GM18502 (cell line): ENCODE data around the gene CRB3.
A peak's percentile ranks its signal among the peaks of the same experiment; 100 is the strongest.
"Not testable (repeated sequence)": the region's sequence is repeated elsewhere in the genome, so short reads cannot be mapped to it uniquely, and the experiment has no call there.

Experiments
- ATAC-seq: cut with Tn5 transposase; IDR thresholded peaks from one replicate; pipeline ENCODE4 v1.9.1; 2021; ENCODE audit warnings: mild to moderate bottlenecking; ENCODE audit not compliant: unreplicated experiment, poor library complexity

Gene CRB3

GRCh38 chr19:6464070-6464873, at the start of gene CRB3:
TSS of gene CRB3 (plus strand) at chr19:6464271. CDS start at chr19:6464702, 431 bp downstream.
- ATAC-seq, result no peak

- no peak for ATAC-seq
Measured at GRCh38 chr19:6414793-6415590, 49.1 kb upstream of the CRB3 start.

DNA sequence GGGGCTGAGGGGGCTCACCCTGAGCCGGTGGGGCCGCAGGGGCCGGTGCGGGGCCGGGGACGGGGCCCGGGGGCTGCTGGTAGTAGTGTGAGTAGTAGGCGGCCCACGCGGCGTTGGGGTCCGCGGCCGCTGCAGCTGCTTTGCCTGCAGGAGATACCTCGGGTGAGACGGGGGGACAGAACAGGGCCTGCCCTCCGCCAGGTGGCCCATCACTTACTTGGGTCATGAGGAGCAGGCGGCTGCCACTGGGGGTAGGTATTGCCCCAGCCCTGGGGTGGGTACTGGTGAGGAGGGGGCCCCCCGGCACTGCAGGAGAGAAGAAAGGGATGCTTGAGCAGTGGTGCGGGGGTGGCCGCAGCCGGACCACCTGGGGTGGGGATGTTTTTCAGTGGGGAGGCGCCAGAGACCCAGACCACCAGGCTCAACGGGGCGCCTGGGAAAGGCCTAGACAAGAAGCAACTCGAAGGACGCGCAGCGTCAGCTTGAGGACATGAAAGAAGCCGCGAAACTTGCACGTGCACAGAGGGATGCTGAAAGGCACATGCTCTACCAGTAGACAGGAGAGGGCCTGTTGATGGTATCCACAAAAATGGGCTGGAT, 48.4 kb upstream of the CRB3 start:
- ATAC-seq, result no peak

- ATAC-seq, result no peak
Measured at GRCh38 chr19:6416658-6417405, 47.2 kb upstream of the CRB3 start.

GRCh38 chr19:6417713-6418561, 46.1 kb upstream of the CRB3 start:
- ATAC-seq, result no peak

DNA sequence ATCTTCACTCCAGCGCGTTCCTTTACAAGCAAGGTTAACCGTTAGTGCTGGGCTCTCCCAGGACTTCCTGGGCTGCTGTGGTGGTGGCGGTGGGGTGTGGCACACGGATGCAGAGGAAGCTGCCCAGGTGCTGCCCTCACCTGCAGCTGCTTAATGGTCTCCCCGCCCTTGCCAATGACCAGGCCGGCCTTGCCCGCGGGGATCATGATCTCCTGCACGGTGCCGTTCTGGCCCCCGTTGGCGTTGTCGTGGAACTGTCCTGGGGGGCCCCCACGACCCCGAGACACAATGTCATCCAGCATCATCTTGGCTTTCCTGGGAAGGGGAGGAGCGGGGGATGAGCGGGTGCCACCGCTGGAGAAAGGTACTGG, 45.5 kb upstream of the CRB3 start:
- ATAC-seq, result no peak

DNA sequence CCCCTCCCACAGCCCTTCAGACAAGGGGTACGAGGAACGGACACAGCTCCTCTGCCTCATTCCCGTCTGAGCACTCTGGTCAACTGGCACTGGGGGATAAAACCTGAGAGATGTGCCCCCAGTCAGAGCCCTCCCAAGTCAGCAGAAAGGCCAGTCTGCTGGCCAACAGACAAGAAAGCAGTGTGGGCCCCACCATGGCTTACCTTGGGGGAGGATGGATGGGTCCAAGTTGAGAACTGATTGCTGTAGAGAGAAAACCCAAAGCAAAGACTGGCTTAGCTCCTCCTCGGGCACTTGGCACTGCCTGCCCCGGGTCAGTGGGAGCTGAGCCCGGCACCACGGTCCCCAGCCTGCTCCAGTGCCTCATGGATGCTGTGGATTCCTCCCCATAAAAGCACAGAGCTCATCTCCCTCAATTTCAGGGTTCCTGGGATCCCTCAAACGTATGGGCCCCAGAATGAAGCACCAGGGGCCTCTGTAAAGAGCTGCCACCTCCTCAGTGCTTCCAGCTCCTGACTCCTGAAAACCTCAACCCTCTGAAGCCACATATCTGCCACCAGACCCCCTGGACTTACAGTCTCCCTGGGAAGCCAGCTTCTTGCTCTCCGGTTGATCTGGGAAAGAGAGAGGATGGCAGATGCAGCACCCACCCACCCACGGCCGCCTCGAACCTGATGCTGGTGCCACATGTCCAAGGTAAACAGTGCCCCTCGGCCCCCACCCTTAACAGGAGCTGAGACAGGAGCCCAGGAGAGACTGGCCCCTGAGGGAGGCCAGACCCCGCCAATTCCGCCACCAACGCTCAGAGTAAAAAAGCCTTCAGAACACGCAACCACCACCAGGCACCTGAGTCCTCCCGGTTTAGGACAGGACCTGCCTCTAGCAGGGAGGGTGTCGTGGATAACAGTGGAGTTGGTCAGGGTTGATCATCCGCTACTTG, 42.7 kb upstream of the CRB3 start:
- ATAC-seq, result no peak

DNA sequence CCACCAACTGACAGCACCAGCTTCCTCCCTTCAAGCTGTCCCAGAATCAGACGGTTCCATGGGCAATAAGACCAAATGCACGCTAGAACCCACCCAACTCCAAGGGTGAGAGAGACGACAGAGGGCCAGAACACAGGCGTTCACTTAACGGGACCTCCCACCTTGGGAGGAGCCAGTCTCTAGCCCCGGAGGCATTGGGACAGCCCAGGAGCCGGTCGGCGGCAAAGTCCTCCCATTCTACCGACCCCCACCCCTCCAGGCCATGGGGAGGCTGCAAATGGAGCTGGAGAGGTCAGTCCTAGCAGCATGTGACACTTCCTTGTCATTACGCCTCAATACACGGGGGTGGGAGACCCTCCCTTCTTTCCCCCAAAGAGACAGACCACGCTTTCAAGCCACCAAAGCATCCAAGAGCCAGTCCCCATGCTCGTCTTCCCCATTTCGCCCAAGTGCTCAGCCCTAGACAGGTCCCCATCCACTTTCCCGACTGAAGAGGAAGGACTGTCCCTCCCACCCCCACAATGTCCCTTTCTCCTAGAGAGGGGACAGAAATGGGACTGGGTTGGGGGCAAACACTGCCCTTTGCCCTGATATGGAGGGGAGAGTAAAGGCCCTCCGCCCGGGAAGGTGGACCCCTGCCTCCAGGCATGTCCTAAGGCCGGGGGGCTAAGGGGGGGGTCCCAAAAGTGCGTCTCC, 40.4 kb upstream of the CRB3 start:
- ATAC-seq, result no peak

DNA sequence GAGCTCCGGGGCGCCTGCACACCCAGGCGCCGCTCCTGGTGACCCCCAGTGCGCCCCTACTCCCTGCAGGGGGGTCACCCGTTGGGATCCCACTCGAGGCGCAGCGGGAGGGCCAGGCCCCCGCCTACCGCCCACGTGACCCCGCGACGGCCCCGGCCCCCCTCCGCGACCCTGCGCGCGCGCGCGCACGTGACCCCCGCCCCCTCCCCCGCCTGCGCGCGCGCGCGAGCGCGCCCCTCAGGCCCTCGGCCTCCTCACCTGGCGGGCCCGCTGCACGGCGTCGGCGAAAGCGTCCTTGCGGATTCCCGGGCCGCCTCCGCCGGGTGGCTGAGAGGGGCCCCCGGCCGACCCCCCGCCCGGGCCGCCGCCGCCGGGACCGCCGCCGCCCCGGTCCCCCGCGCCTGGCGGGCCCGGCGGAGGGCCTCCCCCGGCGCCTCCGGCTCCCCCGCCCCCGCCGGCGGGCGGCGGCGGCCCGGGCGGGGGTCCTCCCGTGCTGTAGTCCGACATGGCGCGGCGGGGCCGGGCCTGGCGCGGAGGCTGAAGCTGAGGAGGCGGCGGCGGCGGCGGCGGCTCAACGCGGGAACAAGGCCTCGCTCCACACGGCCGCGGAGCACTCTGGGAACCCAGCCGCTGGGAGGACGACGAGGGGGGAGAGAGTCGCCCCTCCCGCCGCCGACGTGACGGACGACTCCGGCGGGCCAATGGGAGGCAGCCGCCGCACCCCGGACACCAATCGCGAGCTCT, 39.7 kb upstream of the CRB3 start, which contains the start of gene KHSRP:
Gene KHSRP (minus strand): TSS at position 617 of the 744 bp plus-strand sequence. CDS start 110 bp downstream, at position 507.
- ATAC-seq, result no peak

- peak; percentile 87 for ATAC-seq
Measured at GRCh38 chr19:6424939-6425731, 38.9 kb upstream of the CRB3 start.

- no peak for ATAC-seq
Measured at GRCh38 chr19:6425732-6426620, 38.1 kb upstream of the CRB3 start.

DNA sequence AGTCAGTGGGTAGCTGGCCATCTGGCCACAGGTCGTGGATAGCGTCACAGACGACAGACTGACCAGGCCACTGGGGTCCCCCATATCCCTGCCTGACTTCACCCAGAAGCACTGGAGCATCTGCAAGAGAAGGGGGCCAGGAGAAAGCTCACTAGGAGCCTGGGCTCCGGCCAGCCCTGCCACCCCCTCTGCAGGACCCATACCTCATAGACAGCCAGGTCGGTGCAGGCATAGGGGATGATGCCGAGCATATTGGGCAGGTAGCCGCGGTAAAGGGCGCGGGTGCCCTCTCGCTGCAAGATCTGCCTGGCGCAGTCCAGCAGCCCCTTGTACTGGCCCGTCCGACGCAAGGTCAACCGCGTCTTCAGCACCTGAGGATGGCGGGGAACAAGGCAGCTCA, 36.9 kb upstream of the CRB3 start:
- no peak for ATAC-seq

- not testable (repeated sequence) for ATAC-seq
Measured at GRCh38 chr19:6428692-6429418, 35.2 kb upstream of the CRB3 start.

GRCh38 chr19:6429419-6430221, 34.5 kb upstream of the CRB3 start:
- no peak for ATAC-seq
